ENCODE data around the gene KAZN. TPM values are rescaled to one million over a fixed set of nuclear protein-coding genes. Genes with fewer than 3 reads are reported as not detected.

The KAZN gene
- total RNA-seq, 1 donor from 2014 or later: 3.7 TPM

DNA sequence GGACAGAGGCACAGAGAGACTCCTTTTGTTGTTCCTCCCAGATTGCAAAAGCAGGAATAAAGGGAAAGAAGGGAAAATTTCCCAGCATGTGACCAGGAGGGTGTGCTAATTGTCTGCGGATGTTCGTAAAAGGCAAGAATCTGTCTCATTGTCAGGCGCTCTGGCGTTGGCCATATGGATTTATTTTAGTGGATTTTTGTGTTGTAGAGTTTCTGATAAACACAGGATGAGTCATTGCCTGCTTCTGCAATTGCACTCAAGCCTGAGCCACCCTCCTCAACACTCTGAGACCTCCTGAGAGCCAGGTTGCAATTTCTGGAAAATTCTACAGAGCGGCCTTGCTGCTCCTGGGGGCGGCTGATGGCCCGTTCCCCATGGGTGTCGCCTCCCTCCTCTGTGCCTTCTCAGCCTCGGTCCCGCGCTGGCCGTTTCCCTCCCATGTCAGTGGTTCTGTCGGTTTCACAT, 227.7 kb downstream of the KAZN start:
- no peak overlapping the region for H3K9ac ChIP-seq (ENCODE audit: low read depth in 1 of 3, low read length in 3 of 3)

GRCh38 chr1:14826731-14827326, 228.3 kb downstream of the KAZN start:
- Histone ChIP-seq H3K9ac (ENCODE audit: low read depth in 1 of 3, low read length in 3 of 3) (no peak overlapping the region), H3K4me1 (ENCODE audit: control insufficient read depth in 3 of 3, insufficient read depth in 3 of 3, low read length in 3 of 3) (no peaks in the 10 kb centered on the region)

More for the DNA sequence above, 227.7 kb downstream of the KAZN start:
- no peak overlapping the region for H3K4me3 ChIP-seq (ENCODE audit: low read length in 3 of 3)
- H3K9me3 ChIP-seq (ENCODE audit: control insufficient read depth in 3 of 3, low read length in 3 of 3): peaks cover 0 to 3% (median 3%) of the 10 kb centered on the region in 3 donors
- H3K36me3 ChIP-seq (ENCODE audit: control insufficient read depth in 3 of 3, insufficient read depth in 3 of 3, low read length in 3 of 3): no peaks in the 10 kb centered on the region
- H3K27ac ChIP-seq (ENCODE audit: low read depth, low read length): no peak overlapping the region
- H3K27me3 ChIP-seq (ENCODE audit: control insufficient read depth in 3 of 3, insufficient read depth in 3 of 3, low read length in 3 of 3): peaks cover 0 to 4% (median 0%) of the 10 kb centered on the region in 3 donors
- no peaks in the 10 kb centered on the region for H3K4me1 ChIP-seq (ENCODE audit: control insufficient read depth in 3 of 3, insufficient read depth in 3 of 3, low read length in 3 of 3)

GRCh38 chr1:14827870-14828269, 229.4 kb downstream of the KAZN start:
- Histone ChIP-seq H3K27me3 (ENCODE audit: control insufficient read depth in 3 of 3, insufficient read depth in 3 of 3, low read length in 3 of 3) (peaks cover 0 to 4% (median 0%) of the 10 kb centered on the region in 3 donors), H3K4me3 (ENCODE audit: low read length in 3 of 3) (no peak overlapping the region), H3K9me3 (ENCODE audit: control insufficient read depth in 3 of 3, low read length in 3 of 3) (peaks cover 0 to 3% (median 3%) of the 10 kb centered on the region in 3 donors), H3K9ac (ENCODE audit: low read depth in 1 of 3, low read length in 3 of 3) (no peak overlapping the region), H3K27ac (ENCODE audit: low read depth, low read length) (no peak overlapping the region), H3K36me3 (ENCODE audit: control insufficient read depth in 3 of 3, insufficient read depth in 3 of 3, low read length in 3 of 3) (no peaks in the 10 kb centered on the region), H3K4me1 (ENCODE audit: control insufficient read depth in 3 of 3, insufficient read depth in 3 of 3, low read length in 3 of 3) (no peaks in the 10 kb centered on the region)

More at GRCh38 chr1:14826731-14827326, 228.3 kb downstream of the KAZN start:
- Histone ChIP-seq H3K9me3 (ENCODE audit: control insufficient read depth in 3 of 3, low read length in 3 of 3) (peaks cover 0 to 3% (median 3%) of the 10 kb centered on the region in 3 donors), H3K27ac (ENCODE audit: low read depth, low read length) (no peak overlapping the region), H3K27me3 (ENCODE audit: control insufficient read depth in 3 of 3, insufficient read depth in 3 of 3, low read length in 3 of 3) (peaks cover 0 to 4% (median 0%) of the 10 kb centered on the region in 3 donors), H3K36me3 (ENCODE audit: control insufficient read depth in 3 of 3, insufficient read depth in 3 of 3, low read length in 3 of 3) (no peaks in the 10 kb centered on the region), H3K4me3 (ENCODE audit: low read length in 3 of 3) (no peak overlapping the region)

DNA sequence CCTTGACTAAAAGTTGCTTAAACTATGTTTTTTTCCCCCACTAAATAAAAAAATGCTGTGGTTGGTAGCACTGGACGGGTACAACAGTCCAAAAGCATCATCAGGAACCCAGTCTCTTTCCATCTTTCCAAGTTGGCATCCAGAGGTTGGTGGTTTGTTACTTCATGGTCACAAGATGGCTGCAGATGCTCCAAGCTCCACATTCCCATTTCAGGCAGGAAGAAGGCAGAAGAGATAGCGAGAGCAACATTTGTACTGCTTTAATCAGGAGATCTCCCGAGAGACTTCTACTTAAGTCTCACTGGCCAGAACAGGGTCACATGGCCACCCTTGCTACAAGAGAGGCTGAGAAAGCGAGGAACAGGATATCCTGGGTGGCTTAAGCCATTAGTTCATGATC, 230.2 kb downstream of the KAZN start:
- Histone ChIP-seq H3K27me3 (ENCODE audit: control insufficient read depth in 3 of 3, insufficient read depth in 3 of 3, low read length in 3 of 3) (peaks cover 0 to 4% (median 0%) of the 10 kb centered on the region in 3 donors), H3K9ac (ENCODE audit: low read depth in 1 of 3, low read length in 3 of 3) (no peak overlapping the region), H3K4me3 (ENCODE audit: low read length in 3 of 3) (no peak overlapping the region), H3K27ac (ENCODE audit: low read depth, low read length) (no peak overlapping the region), H3K9me3 (ENCODE audit: control insufficient read depth in 3 of 3, low read length in 3 of 3) (peaks cover 0 to 3% (median 3%) of the 10 kb centered on the region in 3 donors), H3K36me3 (ENCODE audit: control insufficient read depth in 3 of 3, insufficient read depth in 3 of 3, low read length in 3 of 3) (no peaks in the 10 kb centered on the region), H3K4me1 (ENCODE audit: control insufficient read depth in 3 of 3, insufficient read depth in 3 of 3, low read length in 3 of 3) (no peaks in the 10 kb centered on the region)

DNA sequence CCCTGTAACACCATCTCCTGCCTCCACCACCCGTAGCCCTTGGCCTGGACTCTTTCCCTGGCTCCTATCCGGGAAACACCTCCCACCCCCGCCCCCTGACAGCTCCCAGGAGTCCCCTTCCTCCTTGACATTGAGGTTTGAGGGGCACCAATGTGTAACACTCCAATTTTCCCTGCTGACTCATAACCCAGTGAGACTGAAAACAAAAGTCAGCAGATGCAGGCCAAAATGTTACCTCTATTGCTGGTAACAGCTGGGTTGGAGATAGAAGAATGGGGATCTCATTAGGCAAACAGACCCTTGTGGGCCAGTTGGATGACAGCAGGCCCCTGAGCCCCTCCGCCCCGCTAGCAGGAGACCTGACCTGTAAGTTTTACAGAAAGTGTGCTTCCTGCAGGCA, 237.2 kb downstream of the KAZN start:
- Histone ChIP-seq H3K27ac (ENCODE audit: low read depth, low read length) (no peak overlapping the region), H3K4me1 (ENCODE audit: control insufficient read depth in 3 of 3, insufficient read depth in 3 of 3, low read length in 3 of 3) (no peaks in the 10 kb centered on the region)

DNA sequence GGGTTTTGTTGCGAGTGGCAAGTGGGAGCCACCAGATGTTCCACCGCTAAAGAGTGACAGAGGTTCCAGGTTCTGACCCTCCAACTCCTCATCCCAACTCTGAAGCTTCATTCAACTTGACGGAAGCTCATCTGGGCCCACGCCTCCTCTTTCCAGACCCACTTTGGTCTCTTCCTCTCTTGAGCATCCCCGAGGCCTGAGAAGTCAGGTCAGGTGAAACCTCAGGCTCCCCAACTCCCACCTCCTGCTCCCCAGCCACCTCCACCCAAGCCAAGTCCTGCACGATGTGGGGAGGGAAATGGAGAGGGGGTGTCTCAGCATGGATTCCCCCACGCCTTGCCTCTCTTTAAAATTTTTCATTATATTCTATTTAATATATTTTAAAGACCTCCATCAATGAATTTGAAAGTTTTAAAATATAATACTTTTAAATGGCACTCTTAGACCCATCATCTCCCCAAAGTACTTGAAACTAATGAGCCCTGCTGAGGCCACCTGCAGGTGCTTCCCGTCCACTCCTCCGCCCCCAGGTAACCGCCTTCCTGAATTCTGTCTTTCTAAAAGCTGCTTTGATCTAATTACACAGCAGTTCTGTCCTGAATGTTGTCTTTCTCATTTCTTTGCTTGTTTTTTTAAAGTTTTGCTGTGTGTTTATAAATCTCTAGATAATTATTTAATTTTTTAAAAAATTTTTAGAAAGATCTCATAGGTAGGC, 238.1 kb downstream of the KAZN start:
- no peaks in the 10 kb centered on the region for H3K36me3 ChIP-seq (ENCODE audit: control insufficient read depth in 3 of 3, insufficient read depth in 3 of 3, low read length in 3 of 3)
- no peaks in the 10 kb centered on the region for H3K4me1 ChIP-seq (ENCODE audit: control insufficient read depth in 3 of 3, insufficient read depth in 3 of 3, low read length in 3 of 3)
- peaks cover 2% of the 10 kb centered on the region in 3 donors for H3K9me3 ChIP-seq (ENCODE audit: control insufficient read depth in 3 of 3, low read length in 3 of 3)
- no peak overlapping the region for H3K9ac ChIP-seq (ENCODE audit: low read depth in 1 of 3, low read length in 3 of 3)
- H3K27me3 ChIP-seq (ENCODE audit: control insufficient read depth in 3 of 3, insufficient read depth in 3 of 3, low read length in 3 of 3): peaks cover 0 to 2% (median 0%) of the 10 kb centered on the region in 3 donors
- no peak overlapping the region for H3K4me3 ChIP-seq (ENCODE audit: low read length in 3 of 3)
- no peak overlapping the region for H3K27ac ChIP-seq (ENCODE audit: low read depth, low read length)

More for the DNA sequence above, 237.2 kb downstream of the KAZN start:
- Histone ChIP-seq H3K9me3 (ENCODE audit: control insufficient read depth in 3 of 3, low read length in 3 of 3) (peaks cover 0 to 2% (median 0%) of the 10 kb centered on the region in 3 donors), H3K4me3 (ENCODE audit: low read length in 3 of 3) (no peak overlapping the region), H3K36me3 (ENCODE audit: control insufficient read depth in 3 of 3, insufficient read depth in 3 of 3, low read length in 3 of 3) (no peaks in the 10 kb centered on the region), H3K27me3 (ENCODE audit: control insufficient read depth in 3 of 3, insufficient read depth in 3 of 3, low read length in 3 of 3) (peaks cover 0 to 2% (median 0%) of the 10 kb centered on the region in 3 donors), H3K9ac (ENCODE audit: low read depth in 1 of 3, low read length in 3 of 3) (no peak overlapping the region)

- Histone ChIP-seq H3K9ac (ENCODE audit: low read depth in 1 of 3, low read length in 3 of 3) (no peak overlapping the region), H3K4me3 (ENCODE audit: low read length in 3 of 3) (no peak overlapping the region), H3K36me3 (ENCODE audit: control insufficient read depth in 3 of 3, insufficient read depth in 3 of 3, low read length in 3 of 3) (no peaks in the 10 kb centered on the region), H3K27me3 (ENCODE audit: control insufficient read depth in 3 of 3, insufficient read depth in 3 of 3, low read length in 3 of 3) (peaks cover 0 to 2% (median 0%) of the 10 kb centered on the region in 3 donors), H3K9me3 (ENCODE audit: control insufficient read depth in 3 of 3, low read length in 3 of 3) (peaks cover 2 to 13% (median 11%) of the 10 kb centered on the region in 3 donors), H3K27ac (ENCODE audit: low read depth, low read length) (no peak overlapping the region), H3K4me1 (ENCODE audit: control insufficient read depth in 3 of 3, insufficient read depth in 3 of 3, low read length in 3 of 3) (no peaks in the 10 kb centered on the region)
Measured at GRCh38 chr1:14840374-14840773, 241.9 kb downstream of the KAZN start.

GRCh38 chr1:14841456-14841855, 243.0 kb downstream of the KAZN start:
- H3K4me1 ChIP-seq (ENCODE audit: control insufficient read depth in 3 of 3, insufficient read depth in 3 of 3, low read length in 3 of 3): no peaks in the 10 kb centered on the region
- no peak overlapping the region for H3K9ac ChIP-seq (ENCODE audit: low read depth in 1 of 3, low read length in 3 of 3)
- peak overlapping the region in 1 of 3 donors; percentile 1 for H3K4me3 ChIP-seq (ENCODE audit: low read length in 3 of 3)
- H3K27me3 ChIP-seq (ENCODE audit: control insufficient read depth in 3 of 3, insufficient read depth in 3 of 3, low read length in 3 of 3): peaks cover 0 to under 1% (median 0%) of the 10 kb centered on the region in 3 donors
- H3K27ac ChIP-seq (ENCODE audit: low read depth, low read length): no peak overlapping the region
- no peaks in the 10 kb centered on the region for H3K36me3 ChIP-seq (ENCODE audit: control insufficient read depth in 3 of 3, insufficient read depth in 3 of 3, low read length in 3 of 3)
- H3K9me3 ChIP-seq (ENCODE audit: control insufficient read depth in 3 of 3, low read length in 3 of 3): peaks cover 2 to 13% (median 11%) of the 10 kb centered on the region in 3 donors

DNA sequence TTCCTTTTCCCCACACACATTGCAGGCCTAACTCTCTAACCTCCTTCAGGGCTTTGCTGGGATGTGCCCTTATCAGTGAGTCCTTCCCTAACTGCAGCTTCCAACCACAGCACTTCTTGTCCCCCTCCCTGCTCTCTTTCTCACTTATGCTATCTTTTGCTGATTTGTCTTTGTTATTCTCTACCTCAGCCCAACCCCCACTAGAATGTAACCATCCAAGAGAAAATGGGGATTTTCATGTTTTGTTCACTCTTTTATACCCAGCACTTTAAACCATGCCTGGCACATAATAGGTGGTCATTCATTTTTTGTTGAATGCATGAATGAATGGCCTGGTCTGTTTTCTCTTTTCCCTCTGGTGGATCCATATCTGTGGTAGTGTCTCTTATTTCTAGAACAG, 243.5 kb downstream of the KAZN start:
- H3K36me3 ChIP-seq (ENCODE audit: control insufficient read depth in 3 of 3, insufficient read depth in 3 of 3, low read length in 3 of 3): no peaks in the 10 kb centered on the region
- no peaks in the 10 kb centered on the region for H3K4me1 ChIP-seq (ENCODE audit: control insufficient read depth in 3 of 3, insufficient read depth in 3 of 3, low read length in 3 of 3)
- H3K27ac ChIP-seq (ENCODE audit: low read depth, low read length): no peak overlapping the region
- peak overlapping the region in 1 of 3 donors; percentile 1 for H3K4me3 ChIP-seq (ENCODE audit: low read length in 3 of 3)
- H3K9me3 ChIP-seq (ENCODE audit: control insufficient read depth in 3 of 3, low read length in 3 of 3): peaks cover 2 to 13% (median 11%) of the 10 kb centered on the region in 3 donors
- H3K9ac ChIP-seq (ENCODE audit: low read depth in 1 of 3, low read length in 3 of 3): no peak overlapping the region
- no peaks in the 10 kb centered on the region for H3K27me3 ChIP-seq (ENCODE audit: control insufficient read depth in 3 of 3, insufficient read depth in 3 of 3, low read length in 3 of 3)

GRCh38 chr1:14842361-14842760, 243.9 kb downstream of the KAZN start:
- Histone ChIP-seq H3K36me3 (ENCODE audit: control insufficient read depth in 3 of 3, insufficient read depth in 3 of 3, low read length in 3 of 3) (no peaks in the 10 kb centered on the region), H3K27ac (ENCODE audit: low read depth, low read length) (no peak overlapping the region), H3K9me3 (ENCODE audit: control insufficient read depth in 3 of 3, low read length in 3 of 3) (peaks cover 2 to 13% (median 11%) of the 10 kb centered on the region in 3 donors), H3K4me1 (ENCODE audit: control insufficient read depth in 3 of 3, insufficient read depth in 3 of 3, low read length in 3 of 3) (no peaks in the 10 kb centered on the region), H3K9ac (ENCODE audit: low read depth in 1 of 3, low read length in 3 of 3) (no peak overlapping the region), H3K27me3 (ENCODE audit: control insufficient read depth in 3 of 3, insufficient read depth in 3 of 3, low read length in 3 of 3) (no peaks in the 10 kb centered on the region), H3K4me3 (ENCODE audit: low read length in 3 of 3) (no peak overlapping the region)
